ENCODE data around the gene SH3BP5.

Gene SH3BP5

DNA sequence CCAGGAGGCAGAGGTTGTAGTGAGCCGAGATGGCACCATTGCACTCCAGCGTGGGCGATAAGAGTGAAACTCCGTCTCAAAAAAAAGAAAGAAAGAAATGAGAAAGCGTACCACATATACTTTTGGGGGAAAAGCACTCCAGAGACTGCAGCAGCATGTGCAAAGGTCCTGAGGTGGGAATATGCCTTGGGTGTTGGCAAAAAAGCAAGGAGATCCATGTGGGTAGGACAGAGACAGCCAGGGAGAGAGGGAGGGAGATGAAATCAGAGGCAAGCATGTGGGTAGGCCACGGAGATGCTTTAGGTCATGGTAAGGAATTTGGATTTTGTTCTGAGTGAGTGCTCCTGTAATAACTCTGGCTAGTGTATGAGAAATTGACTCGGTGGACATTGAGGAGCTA, 3.7 kb upstream of the SH3BP5 start:
- Histone ChIP-seq H3K4me1 (ENCODE audit: insufficient read depth, poor library complexity, severe bottlenecking) (peaks cover 3% of the 10 kb centered on the region), H3K27ac (ENCODE audit: poor library complexity, severe bottlenecking) (no peak overlapping the region), H3K4me3 (ENCODE audit: severe bottlenecking) (no peak overlapping the region), H3K27me3 (ENCODE audit: insufficient read depth, poor library complexity, severe bottlenecking) (no peaks in the 10 kb centered on the region), H3K9me3 (ENCODE audit: severe bottlenecking) (no peaks in the 10 kb centered on the region), H3K36me3 (ENCODE audit: low read depth) (no peaks in the 10 kb centered on the region)
- ATAC-seq (ENCODE audit: low read depth) (no peak), DNase-seq (ENCODE audit: low spot score) (no peak)
- TF ChIP-seq, protein P1, sequence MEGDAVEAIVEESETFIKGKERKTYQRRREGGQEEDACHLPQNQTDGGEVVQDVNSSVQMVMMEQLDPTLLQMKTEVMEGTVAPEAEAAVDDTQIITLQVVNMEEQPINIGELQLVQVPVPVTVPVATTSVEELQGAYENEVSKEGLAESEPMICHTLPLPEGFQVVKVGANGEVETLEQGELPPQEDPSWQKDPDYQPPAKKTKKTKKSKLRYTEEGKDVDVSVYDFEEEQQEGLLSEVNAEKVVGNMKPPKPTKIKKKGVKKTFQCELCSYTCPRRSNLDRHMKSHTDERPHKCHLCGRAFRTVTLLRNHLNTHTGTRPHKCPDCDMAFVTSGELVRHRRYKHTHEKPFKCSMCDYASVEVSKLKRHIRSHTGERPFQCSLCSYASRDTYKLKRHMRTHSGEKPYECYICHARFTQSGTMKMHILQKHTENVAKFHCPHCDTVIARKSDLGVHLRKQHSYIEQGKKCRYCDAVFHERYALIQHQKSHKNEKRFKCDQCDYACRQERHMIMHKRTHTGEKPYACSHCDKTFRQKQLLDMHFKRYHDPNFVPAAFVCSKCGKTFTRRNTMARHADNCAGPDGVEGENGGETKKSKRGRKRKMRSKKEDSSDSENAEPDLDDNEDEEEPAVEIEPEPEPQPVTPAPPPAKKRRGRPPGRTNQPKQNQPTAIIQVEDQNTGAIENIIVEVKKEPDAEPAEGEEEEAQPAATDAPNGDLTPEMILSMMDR (IDR thresholded peaks at IDR 0.05; ENCODE audit: poor library complexity, severe bottlenecking) = no peak

DNA sequence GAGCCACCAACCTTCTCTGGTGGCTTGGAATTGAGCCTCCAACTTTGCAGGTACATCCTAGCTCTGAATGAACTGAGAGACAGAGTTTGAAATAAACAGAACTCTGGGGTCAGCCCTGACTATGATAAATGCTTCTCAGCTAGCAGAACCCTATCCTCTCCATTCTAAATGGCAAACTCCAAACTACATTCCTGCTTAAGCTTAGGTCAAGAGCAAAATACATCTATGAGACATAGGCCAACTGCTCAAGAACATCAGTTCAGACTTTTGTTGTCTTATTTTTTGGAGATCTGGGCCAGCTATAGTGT, 1.5 kb upstream of the SH3BP5 start:
- Histone ChIP-seq H3K4me1 (ENCODE audit: insufficient read depth, poor library complexity, severe bottlenecking) (no peaks in the 10 kb centered on the region), H3K36me3 (ENCODE audit: low read depth) (no peaks in the 10 kb centered on the region), H3K27ac (ENCODE audit: poor library complexity, severe bottlenecking) (no peak overlapping the region), H3K27me3 (ENCODE audit: insufficient read depth, poor library complexity, severe bottlenecking) (no peaks in the 10 kb centered on the region), H3K9me3 (ENCODE audit: severe bottlenecking) (no peaks in the 10 kb centered on the region), H3K4me3 (ENCODE audit: severe bottlenecking) (no peak overlapping the region)
- DNase-seq (ENCODE audit: low spot score) (no peak), ATAC-seq (ENCODE audit: low read depth) (no peak)
- TF ChIP-seq, protein P1 (IDR thresholded peaks at IDR 0.05; ENCODE audit: poor library complexity, severe bottlenecking) = no peak

DNA sequence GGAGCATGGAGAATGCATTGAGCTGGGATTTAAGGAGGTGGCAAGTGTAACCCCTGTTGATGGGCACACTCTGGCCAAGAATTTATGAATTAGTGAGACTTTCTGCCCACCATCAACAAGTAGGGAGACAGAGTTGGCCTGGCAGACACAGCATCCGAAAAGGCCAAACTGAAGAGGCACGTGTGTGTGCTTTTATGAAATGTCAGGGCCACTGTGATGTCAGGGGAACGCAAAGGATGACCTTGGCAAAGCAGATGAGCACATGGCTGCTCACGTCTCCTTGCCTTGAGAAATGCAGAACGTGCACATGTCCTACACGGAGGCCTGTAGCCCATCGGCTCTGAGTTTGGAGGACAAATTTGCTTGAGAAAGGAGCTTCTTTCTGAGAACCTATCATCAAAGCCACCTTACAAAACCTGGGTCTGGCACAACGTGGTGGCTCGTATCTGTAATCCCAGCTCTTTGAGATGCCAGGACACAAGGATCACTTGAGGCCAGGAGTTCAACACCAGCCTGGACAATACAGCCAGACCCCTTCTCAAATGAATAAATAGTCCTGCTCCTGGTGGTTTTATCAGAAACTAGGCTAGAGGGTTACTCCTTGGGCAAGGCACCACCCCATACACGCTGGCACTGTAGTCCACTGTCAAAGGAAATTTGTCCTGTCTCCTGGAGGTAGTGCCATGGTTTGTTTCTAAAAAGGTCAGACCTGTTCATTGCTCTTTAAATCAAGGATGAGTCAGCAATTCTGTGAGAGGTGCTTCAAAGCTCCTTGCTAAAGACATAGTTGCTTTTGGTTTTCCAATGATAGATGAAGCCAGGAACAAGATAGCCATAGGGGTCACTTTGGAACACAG, 941 bp upstream of the SH3BP5 start:
- TF ChIP-seq, protein P1 (IDR thresholded peaks at IDR 0.05; ENCODE audit: poor library complexity, severe bottlenecking) = no peak
- H3K27me3 ChIP-seq (ENCODE audit: insufficient read depth, poor library complexity, severe bottlenecking) = no peaks in the 10 kb centered on the region
- DNase-seq (ENCODE audit: low spot score) (no peak), ATAC-seq (ENCODE audit: low read depth) (no peak)
- no peaks in the 10 kb centered on the region for H3K36me3 ChIP-seq (ENCODE audit: low read depth)
- H3K9me3 ChIP-seq (ENCODE audit: severe bottlenecking) = no peaks in the 10 kb centered on the region
- no peak overlapping the region for H3K27ac ChIP-seq (ENCODE audit: poor library complexity, severe bottlenecking)
- H3K4me1 ChIP-seq (ENCODE audit: insufficient read depth, poor library complexity, severe bottlenecking) = no peaks in the 10 kb centered on the region
- H3K4me3 ChIP-seq (ENCODE audit: severe bottlenecking) = no peak overlapping the region

DNA sequence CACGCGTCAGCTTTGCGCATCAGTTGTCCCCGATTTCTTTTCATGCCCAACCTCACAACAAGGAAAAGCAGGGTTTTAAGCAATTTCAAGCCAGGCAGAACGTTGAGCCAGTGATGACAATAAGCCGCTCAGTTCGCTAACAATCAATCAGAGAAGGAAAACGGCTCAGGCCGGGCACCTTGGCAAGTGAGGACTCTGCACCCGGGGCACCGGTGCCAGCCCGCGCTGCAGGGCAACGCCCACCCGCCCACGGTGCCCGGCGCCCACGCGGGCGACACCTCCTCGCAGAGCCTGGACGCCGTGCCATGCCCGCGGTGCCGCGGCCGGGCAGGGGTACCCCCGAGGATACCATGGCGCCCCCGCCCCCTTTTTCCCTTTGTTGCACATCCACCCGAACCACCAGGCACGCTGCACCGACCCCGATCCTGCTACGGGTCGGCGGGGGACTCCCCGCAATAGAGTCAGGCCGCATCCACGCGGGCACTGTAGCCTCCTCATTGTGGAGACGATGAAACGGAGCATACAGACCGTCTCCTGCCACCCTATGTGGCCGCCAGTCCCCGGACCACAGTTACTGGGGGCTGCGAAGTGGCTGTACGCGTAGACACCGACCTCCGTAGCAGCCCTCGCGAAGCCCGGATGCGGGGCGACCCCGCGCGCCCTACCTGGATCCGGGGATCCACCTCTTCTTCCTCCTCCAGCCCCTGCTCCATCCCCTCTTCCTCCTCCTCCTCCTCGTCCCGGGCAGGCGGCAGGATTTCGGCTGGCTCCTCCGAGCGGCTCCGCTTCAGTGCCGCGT, 581 bp downstream of the SH3BP5 start:
- H3K36me3 ChIP-seq (ENCODE audit: low read depth) = no peaks in the 10 kb centered on the region
- TF ChIP-seq, protein P1 (IDR thresholded peaks at IDR 0.05; ENCODE audit: poor library complexity, severe bottlenecking) = no peak
- no peaks in the 10 kb centered on the region for H3K27me3 ChIP-seq (ENCODE audit: insufficient read depth, poor library complexity, severe bottlenecking)
- H3K9me3 ChIP-seq (ENCODE audit: severe bottlenecking) = no peaks in the 10 kb centered on the region
- no peak overlapping the region for H3K27ac ChIP-seq (ENCODE audit: poor library complexity, severe bottlenecking)
- H3K4me1 ChIP-seq (ENCODE audit: insufficient read depth, poor library complexity, severe bottlenecking) = peaks cover 6% of the 10 kb centered on the region
- ATAC-seq (ENCODE audit: low read depth) = peak; percentile 53
- no peak for DNase-seq (ENCODE audit: low spot score)
- peak overlapping the region; percentile 67 for H3K4me3 ChIP-seq (ENCODE audit: severe bottlenecking)

All from RWPE2 (cell line).